CD4-positive, alpha-beta T cell (primary cell): ENCODE measurements around the gene PRADC1. TPM values are rescaled to one million over a fixed set of nuclear protein-coding genes. Genes with fewer than 3 reads are reported as not detected.

ENCODE experiments used
- ATAC-seq: fragments of 200-7000 bp; cut with Tn5 transposase; one replicate; pipeline ENCODE4 v1.10.0; 2022; ENCODE audit warnings: mild to moderate bottlenecking; ENCODE audit not compliant: poor library complexity
- CTCF ChIA-PET: fragments of 350-600 bp; sonication (Branson Sonifier 250); formaldehyde crosslinking; loops from one replicate; lab custom pipeline; 2021; ENCODE audit warnings: antibody characterized with exemption, inconsistent platforms; lab: Charles Lee
- POLR2A ChIA-PET: fragments of 350-600 bp; sonication (Branson Sonifier 250); formaldehyde crosslinking; loops from one replicate; lab custom pipeline; 2021; ENCODE audit warnings: antibody characterized with exemption, inconsistent platforms; lab: Charles Lee
- DNase-seq, 14 experiments: peaks; one replicate each; pipeline ENCODE4 v3.0.0-alpha.2; 2013 to 2020; ENCODE audit warnings: mixed read lengths in 2 of 14
- H3K27ac ChIP-seq, 2 donors: one replicate each; pipeline versions ENCODE4 v1.5.1 to v1.7.0; 2013; ENCODE audit warnings: low read length in 2 of 2, low read depth in 1 of 2, mild to moderate bottlenecking in 1 of 2
- H3K27me3 ChIP-seq, 2 experiments: 1 replicate in 1 of 2; 2 replicates in 1 of 2; pipeline versions ENCODE4 v1.6.1 to v1.7.0; 2013; ENCODE audit warnings: low read length in 2 of 2, control low read depth in 1 of 2, mild to moderate bottlenecking in 1 of 2, moderate library complexity in 1 of 2; ENCODE audit not compliant: insufficient read depth in 2 of 2, control insufficient read depth in 1 of 2
- H3K36me3 ChIP-seq: one replicate; pipeline ENCODE4 v1.6.1; 2013; ENCODE audit warnings: low read length, control low read depth; ENCODE audit not compliant: insufficient read depth
- H3K4me1 ChIP-seq: one replicate; pipeline ENCODE4 v1.6.1; 2013; ENCODE audit warnings: low read length, control low read depth; ENCODE audit not compliant: insufficient read depth
- H3K4me3 ChIP-seq: one replicate; pipeline ENCODE4 v1.5.1; 2013; ENCODE audit warnings: mild to moderate bottlenecking, low read length, moderate library complexity
- H3K9me3 ChIP-seq, 2 experiments: 1 replicate in 1 of 2; 2 replicates in 1 of 2; pipeline versions ENCODE4 v1.6.1 to v1.7.0; 2013; ENCODE audit warnings: low read length in 2 of 2, mild to moderate bottlenecking in 2 of 2, control low read depth in 1 of 2, moderate library complexity in 1 of 2; ENCODE audit not compliant: control insufficient read depth in 1 of 2, insufficient read depth in 1 of 2
- H3K27ac Mint-ChIP-seq: one replicate; pipeline ENCODE4 v1.8.0; 2020; ENCODE audit warnings: mixed read lengths
- H3K27me3 Mint-ChIP-seq: one replicate; pipeline ENCODE4 v1.8.0; 2021; ENCODE audit warnings: mixed read lengths
- H3K36me3 Mint-ChIP-seq: one replicate; pipeline ENCODE4 v1.8.0; 2021; ENCODE audit warnings: low read depth, mixed read lengths
- H3K4me1 Mint-ChIP-seq: one replicate; pipeline ENCODE4 v1.8.0; 2021; ENCODE audit warnings: low read depth, mixed read lengths
- H3K4me3 Mint-ChIP-seq: one replicate; pipeline ENCODE4 v1.8.0; 2020; ENCODE audit warnings: mild to moderate bottlenecking, mixed read lengths
- H3K9me3 Mint-ChIP-seq: one replicate; pipeline ENCODE4 v1.8.0; 2020; ENCODE audit warnings: mixed read lengths
- CTCF ChIP-seq: fragments of 200-600 bp; IDR thresholded peaks from one replicate; pipeline ENCODE4 v1.8.0; 2022; ENCODE audit warnings: antibody characterized with exemption, mild to moderate bottlenecking
- intact Hi-C, 2 experiments: fragments of 100-400 bp; cut with DNase I in 1 of 2; cut with micrococcal nuclease in 1 of 2; formaldehyde crosslinking; loops; one replicate each; pipeline versions ENCODE4 v1.15.1 to v1.9.0; 2023 to 2025; cut with DNase I, micrococcal nuclease
- total RNA-seq, 174 experiments: library from RNA in 2 of 174; stranded (reverse) in 2 of 174; gene quantifications; one replicate each; pipeline ENCODE4 v1.2.3 and lab custom pipeline; 2021 to 2026

The PRADC1 gene
- total RNA-seq, 2 experiments from 2014 or later = 2.9 to 3.0 TPM

GRCh38 chr2:73257021-73257420 lies 24.0 kb upstream of the PRADC1 start:
- Histone ChIP-seq H3K9me3 (no peaks in the 10 kb centered on the region), H3K4me1 (peaks cover 13% of the 10 kb centered on the region), H3K4me3 (no peak overlapping the region), H3K27me3 (no peaks in the 10 kb centered on the region), H3K27ac (no peak overlapping the region), H3K36me3 (peaks cover 25% of the 10 kb centered on the region)
- no peak for ATAC-seq
- no peaks in the 10 kb centered on the region for H3K27me3 Mint-ChIP-seq
- no peak for TF ChIP-seq CTCF
- no peaks in the 10 kb centered on the region for H3K4me1 Mint-ChIP-seq
- H3K9me3 Mint-ChIP-seq = no peaks in the 10 kb centered on the region
- DNase-seq = no peak
- ChIA-PET CTCF (no interaction called here), POLR2A (interaction anchor here (0.7 to 2.1 kb wide), 2 partner anchors 24 to 34 kb away, joined by 3 to 20 read pairs; partner anchors contain the start of genes CCT7 and PRADC1)
- intact Hi-C loops = no loop called here
- H3K4me3 Mint-ChIP-seq = no peak overlapping the region
- H3K27ac Mint-ChIP-seq = no peak overlapping the region
- peaks cover 39% of the 10 kb centered on the region for H3K36me3 Mint-ChIP-seq

- no peaks in the 10 kb centered on the region for H3K9me3 Mint-ChIP-seq
These were observed 23.5 kb upstream of the PRADC1 start for GRCh38 chr2:73256618-73256922.

GRCh38 chr2:73255907-73256617 lies 23.0 kb upstream of the PRADC1 start:
- DNase-seq = no peak
- Mint-ChIP-seq H3K36me3 (peaks cover 41% of the 10 kb centered on the region), H3K9me3 (no peaks in the 10 kb centered on the region), H3K27me3 (no peaks in the 10 kb centered on the region), H3K4me1 (no peaks in the 10 kb centered on the region), H3K27ac (no peak overlapping the region), H3K4me3 (no peak overlapping the region)
- no peaks in the 10 kb centered on the region for H3K27me3 ChIP-seq
- H3K27ac ChIP-seq = no peak overlapping the region
- H3K9me3 ChIP-seq = no peaks in the 10 kb centered on the region
- intact Hi-C loops = no loop called here
- H3K4me3 ChIP-seq = no peak overlapping the region
- ATAC-seq = no peak
- no peak for TF ChIP-seq CTCF
- CTCF ChIA-PET = no interaction called here
- POLR2A ChIA-PET = interaction anchor here (2.1 kb wide), 1 partner anchor 23 kb away, joined by 20 read pairs; the partner anchor contains the start of genes CCT7 and PRADC1
- peaks cover 33% of the 10 kb centered on the region for H3K36me3 ChIP-seq
- H3K4me1 ChIP-seq = peaks cover 13% of the 10 kb centered on the region

More at GRCh38 chr2:73256618-73256922, 23.5 kb upstream of the PRADC1 start:
- DNase-seq = no peak
- no peak overlapping the region for H3K4me3 Mint-ChIP-seq
- TF ChIP-seq CTCF = no peak
- intact Hi-C loops = no loop called here
- ChIA-PET CTCF (no interaction called here), POLR2A (interaction anchor here (2.1 kb wide), 1 partner anchor 23 kb away, joined by 20 read pairs; the partner anchor contains the start of genes CCT7 and PRADC1)
- Histone ChIP-seq H3K4me1 (peaks cover 13% of the 10 kb centered on the region), H3K4me3 (no peak overlapping the region), H3K9me3 (no peaks in the 10 kb centered on the region), H3K27ac (no peak overlapping the region), H3K36me3 (peaks cover 27% of the 10 kb centered on the region), H3K27me3 (no peaks in the 10 kb centered on the region)
- no peaks in the 10 kb centered on the region for H3K27me3 Mint-ChIP-seq
- ATAC-seq = no peak
- peaks cover 39% of the 10 kb centered on the region for H3K36me3 Mint-ChIP-seq
- H3K27ac Mint-ChIP-seq = no peak overlapping the region
- no peaks in the 10 kb centered on the region for H3K4me1 Mint-ChIP-seq
